Stimulated activated CD8-positive, alpha-beta memory T cell treated with anti-CD3 and anti-CD28 coated beads, Interleukin-4, amount 100 ng/mL, for 1 hour (primary cell): ENCODE data around the gene RIPPLY3.

Experiments
- DNase-seq, 2 donors: peaks; one replicate each; pipeline ENCODE4 v3.0.0-alpha.2; 2020; ENCODE audit warnings: low read depth in 2 of 2, low spot score in 1 of 2

Gene RIPPLY3

GRCh38 chr21:37006486-37007291 is at the start of gene RIPPLY3:
RIPPLY3 (plus strand) TSS chr21:37006702; CDS start chr21:37006773, 71 bp downstream.
- DNase-seq = no peak

- DNase-seq = no peak
Measured at GRCh38 chr21:36959020-36959835, 47.3 kb upstream of the RIPPLY3 start.

- DNase-seq = no peak
Measured at GRCh38 chr21:36960676-36961284, 45.7 kb upstream of the RIPPLY3 start.

GRCh38 chr21:36962098-36962780 is 44.3 kb upstream of the RIPPLY3 start:
- DNase-seq = no peak

- DNase-seq = no peak
Measured at GRCh38 chr21:36964398-36964797, 42.1 kb upstream of the RIPPLY3 start.

- DNase-seq = no peak
Measured at GRCh38 chr21:36964827-36965719, 41.4 kb upstream of the RIPPLY3 start.

GRCh38 chr21:36965720-36966065 is 40.8 kb upstream of the RIPPLY3 start:
- no peak for DNase-seq

- DNase-seq = peak; percentile 28 to 56
Measured at GRCh38 chr21:36966066-36966820, 40.3 kb upstream of the RIPPLY3 start, which contains the start of gene HLCS. HLCS (minus strand) TSS chr21:36966669; CDS start chr21:36966638, 31 bp downstream.

- no peak for DNase-seq
Measured at GRCh38 chr21:36966821-36967768, 39.4 kb upstream of the RIPPLY3 start.

- DNase-seq = no peak
Measured at GRCh38 chr21:36968414-36968813, 38.1 kb upstream of the RIPPLY3 start.

GRCh38 chr21:36968976-36969375 is 37.5 kb upstream of the RIPPLY3 start:
- DNase-seq = no peak

- DNase-seq = no peak
Measured at GRCh38 chr21:36973986-36974850, 32.3 kb upstream of the RIPPLY3 start.

- no peak for DNase-seq
Measured at GRCh38 chr21:36974851-36975192, 31.7 kb upstream of the RIPPLY3 start.

- DNase-seq = no peak
Measured at GRCh38 chr21:36976228-36976861, 30.2 kb upstream of the RIPPLY3 start.

GRCh38 chr21:36976882-36977651 is 29.4 kb upstream of the RIPPLY3 start:
- no peak for DNase-seq
